Liver (tissue), 3 donors: ENCODE measurements around the gene KCNMB2.

ENCODE experiments used
- JUND ChIP-seq, 2 donors: IDR thresholded peaks; 2 replicates each; pipeline ENCODE4 v1.6.1; 2016; ENCODE audit warnings: antibody characterized with exemption in 2 of 2
- RAD21 ChIP-seq, 2 donors: IDR thresholded peaks; 2 replicates each; pipeline ENCODE4 v1.6.1; 2016; ENCODE audit warnings: antibody characterized with exemption in 2 of 2, mild to moderate bottlenecking in 2 of 2
- SP1 ChIP-seq: IDR thresholded peaks from 2 replicates; pipeline ENCODE4 v1.6.1; 2018; ENCODE audit warnings: antibody characterized with exemption, mild to moderate bottlenecking
- YY1 ChIP-seq: IDR thresholded peaks from 2 replicates; pipeline ENCODE4 v1.6.1; 2016; ENCODE audit warnings: antibody characterized with exemption, mild to moderate bottlenecking
- TF ChIP-seq, protein P1 (sequence below): fragments of 150-350 bp; IDR thresholded peaks from 2 replicates; pipeline ENCODE4 v1.5.1; 2017; ENCODE audit warnings: improper control_type of control experiment, low read depth, low read length; ENCODE audit not compliant: missing input control
- donor health status: healthy.
- donor health status: healthy.

GRCh38 chr3:178732824-178733223 is 196.6 kb downstream of the KCNMB2 start:
- TF ChIP-seq, protein P1, sequence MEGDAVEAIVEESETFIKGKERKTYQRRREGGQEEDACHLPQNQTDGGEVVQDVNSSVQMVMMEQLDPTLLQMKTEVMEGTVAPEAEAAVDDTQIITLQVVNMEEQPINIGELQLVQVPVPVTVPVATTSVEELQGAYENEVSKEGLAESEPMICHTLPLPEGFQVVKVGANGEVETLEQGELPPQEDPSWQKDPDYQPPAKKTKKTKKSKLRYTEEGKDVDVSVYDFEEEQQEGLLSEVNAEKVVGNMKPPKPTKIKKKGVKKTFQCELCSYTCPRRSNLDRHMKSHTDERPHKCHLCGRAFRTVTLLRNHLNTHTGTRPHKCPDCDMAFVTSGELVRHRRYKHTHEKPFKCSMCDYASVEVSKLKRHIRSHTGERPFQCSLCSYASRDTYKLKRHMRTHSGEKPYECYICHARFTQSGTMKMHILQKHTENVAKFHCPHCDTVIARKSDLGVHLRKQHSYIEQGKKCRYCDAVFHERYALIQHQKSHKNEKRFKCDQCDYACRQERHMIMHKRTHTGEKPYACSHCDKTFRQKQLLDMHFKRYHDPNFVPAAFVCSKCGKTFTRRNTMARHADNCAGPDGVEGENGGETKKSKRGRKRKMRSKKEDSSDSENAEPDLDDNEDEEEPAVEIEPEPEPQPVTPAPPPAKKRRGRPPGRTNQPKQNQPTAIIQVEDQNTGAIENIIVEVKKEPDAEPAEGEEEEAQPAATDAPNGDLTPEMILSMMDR: no peak
- TF ChIP-seq JUND (IDR thresholded peaks at IDR 0.05) (no peak), SP1 (no peak), YY1 (no peak), RAD21 (IDR thresholded peaks at IDR 0.05) (no peak)
